GM19238 (cell line): ENCODE data around the gene WWC1.
"Not testable (repeated sequence)": the region's sequence is repeated elsewhere in the genome, so short reads cannot be mapped to it uniquely, and the experiment has no call there.

Source experiments
- DNase-seq: peaks from one replicate; pipeline ENCODE4 v3.0.0; 2011; ENCODE audit warnings: low spot score; ENCODE audit not compliant: insufficient read length

WWC1 gene

GRCh38 chr5:168435340-168435739 is 143.9 kb downstream of the WWC1 start:
- not testable (repeated sequence) for DNase-seq

GRCh38 chr5:168438349-168438748 is 146.9 kb downstream of the WWC1 start:
- DNase-seq: no peak

GRCh38 chr5:168443533-168443932 is 152.1 kb downstream of the WWC1 start:
- no peak for DNase-seq

- no peak for DNase-seq
Measured at GRCh38 chr5:168443950-168444700, 152.7 kb downstream of the WWC1 start.

GRCh38 chr5:168446983-168447619 is 155.7 kb downstream of the WWC1 start:
- no peak for DNase-seq

GRCh38 chr5:168447808-168448207 is 156.4 kb downstream of the WWC1 start:
- DNase-seq: no peak

- DNase-seq: no peak
Measured at GRCh38 chr5:168449166-168449565, 157.7 kb downstream of the WWC1 start.

GRCh38 chr5:168451565-168451964 is 160.1 kb downstream of the WWC1 start:
- no peak for DNase-seq

- no peak for DNase-seq
Measured at GRCh38 chr5:168455201-168455600, 163.8 kb downstream of the WWC1 start.

- DNase-seq: no peak
Measured at GRCh38 chr5:168457542-168457941, 166.1 kb downstream of the WWC1 start.

GRCh38 chr5:168460606-168461005 is 169.2 kb downstream of the WWC1 start:
- DNase-seq: no peak

- no peak for DNase-seq
Measured at GRCh38 chr5:168463081-168463480, 171.6 kb downstream of the WWC1 start.

GRCh38 chr5:168464214-168464613 is 172.8 kb downstream of the WWC1 start:
- no peak for DNase-seq

- no peak for DNase-seq
Measured at GRCh38 chr5:168464641-168465040, 173.2 kb downstream of the WWC1 start.

- DNase-seq: no peak
Measured at GRCh38 chr5:168467755-168468330, 176.4 kb downstream of the WWC1 start.

GRCh38 chr5:168468836-168469235 is 177.4 kb downstream of the WWC1 start:
- DNase-seq: no peak

- no peak for DNase-seq
Measured at GRCh38 chr5:168469816-168470215, 178.4 kb downstream of the WWC1 start.

- no peak for DNase-seq
Measured at GRCh38 chr5:168471785-168472184, 180.3 kb downstream of the WWC1 start.

- no peak for DNase-seq
Measured at GRCh38 chr5:168472329-168472728, 180.9 kb downstream of the WWC1 start.

GRCh38 chr5:168474319-168474718 is 182.9 kb downstream of the WWC1 start:
- no peak for DNase-seq

- DNase-seq: no peak
Measured at GRCh38 chr5:168477060-168477459, 185.6 kb downstream of the WWC1 start.

- DNase-seq: no peak
Measured at GRCh38 chr5:168479166-168479565, 187.7 kb downstream of the WWC1 start.

- DNase-seq: no peak
Measured at GRCh38 chr5:168480601-168481000, 189.2 kb downstream of the WWC1 start.
